ENCODE measurements around the gene MEIKIN.

Gene MEIKIN

GRCh38 chr5:131774652-131775367, 170.7 kb downstream of the MEIKIN start:
- in situ Hi-C loops (cut with HindIII; ENCODE audit: low sequenced_read_pairs), result loop anchor here (5.0 kb wide), 1 partner anchor 38 kb away; no protein-coding TSS in a partner anchor

GRCh38 chr5:131773805-131774204, 171.7 kb downstream of the MEIKIN start:
- in situ Hi-C loops (cut with HindIII; ENCODE audit: low sequenced_read_pairs), result loop anchor here (5.0 kb wide), 1 partner anchor 37 kb away; no protein-coding TSS in a partner anchor

- in situ Hi-C loops (cut with HindIII; ENCODE audit: low sequenced_read_pairs), result loop anchor here (5.0 kb wide), 1 partner anchor 34 kb away; no protein-coding TSS in a partner anchor
Measured at GRCh38 chr5:131771692-131772091, 173.8 kb downstream of the MEIKIN start.

GRCh38 chr5:131769961-131770360, 175.5 kb downstream of the MEIKIN start:
- in situ Hi-C loops (cut with HindIII; ENCODE audit: low sequenced_read_pairs), result loop anchor here (5.0 kb wide), 1 partner anchor 33 kb away; no protein-coding TSS in a partner anchor

- in situ Hi-C loops (cut with HindIII; ENCODE audit: low sequenced_read_pairs), result no loop called here
Measured at GRCh38 chr5:131769336-131769735, 176.1 kb downstream of the MEIKIN start.

- in situ Hi-C loops (cut with HindIII; ENCODE audit: low sequenced_read_pairs), result no loop called here
Measured at GRCh38 chr5:131767891-131768290, 177.6 kb downstream of the MEIKIN start.

- in situ Hi-C loops (cut with HindIII; ENCODE audit: low sequenced_read_pairs), result no loop called here
Measured at GRCh38 chr5:131766689-131767088, 178.8 kb downstream of the MEIKIN start.

GRCh38 chr5:131765261-131765660, 180.2 kb downstream of the MEIKIN start:
- in situ Hi-C loops (cut with HindIII; ENCODE audit: low sequenced_read_pairs), result no loop called here

GRCh38 chr5:131763968-131764367, 181.5 kb downstream of the MEIKIN start:
- in situ Hi-C loops (cut with HindIII; ENCODE audit: low sequenced_read_pairs), result no loop called here

- in situ Hi-C loops (cut with HindIII; ENCODE audit: low sequenced_read_pairs), result no loop called here
Measured at GRCh38 chr5:131760793-131761192, 184.7 kb downstream of the MEIKIN start.

- in situ Hi-C loops (cut with HindIII; ENCODE audit: low sequenced_read_pairs), result no loop called here
Measured at GRCh38 chr5:131759704-131760103, 185.8 kb downstream of the MEIKIN start.

- in situ Hi-C loops (cut with HindIII; ENCODE audit: low sequenced_read_pairs), result no loop called here
Measured at GRCh38 chr5:131758520-131758900, 187.0 kb downstream of the MEIKIN start.

- in situ Hi-C loops (cut with HindIII; ENCODE audit: low sequenced_read_pairs), result no loop called here
Measured at GRCh38 chr5:131757830-131758519, 187.5 kb downstream of the MEIKIN start.

Data from endothelial cell of hepatic sinusoid (primary cell).